ENCODE measurements around the gene GPC6. TPM values are rescaled to one million over a fixed set of nuclear protein-coding genes. Genes with fewer than 3 reads are reported as not detected.
A peak's percentile ranks its signal among the peaks of the same experiment; 100 is the strongest.

The GPC6 gene
- total RNA-seq, 3 donors from 2014 or later (not counting 1 experiment from before 2014, with no cell fraction given), result not detected

- Histone ChIP-seq H3K27me3 (ENCODE audit: control insufficient read depth, insufficient read depth, low read length) (no peaks in the 10 kb centered on the region), H3K36me3 (ENCODE audit: control insufficient read depth, insufficient read depth, low read length) (no peaks in the 10 kb centered on the region), H3K4me3 (ENCODE audit: low read length) (no peak overlapping the region), H3K4me1 (ENCODE audit: control insufficient read depth, insufficient read depth, low read length) (no peaks in the 10 kb centered on the region), H3K9me3 (ENCODE audit: control insufficient read depth, insufficient read depth, low read length) (no peaks in the 10 kb centered on the region), H3K27ac (ENCODE audit: low read length) (no peak overlapping the region)
- Mint-ChIP-seq H3K4me1 (no peaks in the 10 kb centered on the region), H3K36me3 (no peaks in the 10 kb centered on the region), H3K9me3 (peaks cover 0 to 2% of the 10 kb centered on the region in 2 donors), H3K27ac (no peak overlapping the region), H3K27me3 (ENCODE audit: low read depth in 2 of 2) (peaks cover 5 to 9% of the 10 kb centered on the region in 2 donors), H3K4me3 (no peak overlapping the region)
- ATAC-seq, result no peak
- no peak for DNase-seq
- 91% methylated on average over 4 of the region's 5 CpGs for WGBS (ENCODE audit: insufficient coverage)
- no peak for TF ChIP-seq CTCF (IDR thresholded peaks at IDR 0.05)
- intact Hi-C loops (cut with micrococcal nuclease), result no loop called here
Measured at GRCh38 chr13:94188201-94188854, 961.7 kb downstream of the GPC6 start.

GRCh38 chr13:94192431-94192975 lies 965.9 kb downstream of the GPC6 start:
- H3K4me1 ChIP-seq (ENCODE audit: control insufficient read depth, insufficient read depth, low read length), result no peaks in the 10 kb centered on the region
- WGBS (ENCODE audit: insufficient coverage), result 80% methylated on average over 3 of the region's 3 CpGs

GRCh38 chr13:94195715-94196114 lies 969.1 kb downstream of the GPC6 start:
- intact Hi-C loops (cut with micrococcal nuclease), result no loop called here
- no peak overlapping the region for H3K27ac Mint-ChIP-seq
- Histone ChIP-seq H3K27ac (ENCODE audit: low read length) (no peak overlapping the region), H3K4me3 (ENCODE audit: low read length) (no peak overlapping the region), H3K36me3 (ENCODE audit: control insufficient read depth, insufficient read depth, low read length) (no peaks in the 10 kb centered on the region), H3K4me1 (ENCODE audit: control insufficient read depth, insufficient read depth, low read length) (no peaks in the 10 kb centered on the region), H3K9me3 (ENCODE audit: control insufficient read depth, insufficient read depth, low read length) (no peaks in the 10 kb centered on the region), H3K27me3 (ENCODE audit: control insufficient read depth, insufficient read depth, low read length) (no peaks in the 10 kb centered on the region)
- H3K9me3 Mint-ChIP-seq, result peaks cover 0 to 2% of the 10 kb centered on the region in 2 donors
- H3K4me3 Mint-ChIP-seq, result no peak overlapping the region
- ATAC-seq (no peak), DNase-seq (no peak)
- H3K27me3 Mint-ChIP-seq (ENCODE audit: low read depth in 2 of 2), result no peaks in the 10 kb centered on the region
- no peaks in the 10 kb centered on the region for H3K36me3 Mint-ChIP-seq
- H3K4me1 Mint-ChIP-seq, result peaks cover 31 to 32% of the 10 kb centered on the region in 2 donors
- TF ChIP-seq CTCF (IDR thresholded peaks at IDR 0.05), result no peak
- WGBS (ENCODE audit: insufficient coverage), result 52% methylated on average over 2 of the region's 2 CpGs

More at GRCh38 chr13:94192431-94192975, 965.9 kb downstream of the GPC6 start:
- peaks cover 0 to 5% of the 10 kb centered on the region in 2 donors for H3K27me3 Mint-ChIP-seq (ENCODE audit: low read depth in 2 of 2)
- peaks cover 0 to 2% of the 10 kb centered on the region in 2 donors for H3K9me3 Mint-ChIP-seq
- Histone ChIP-seq H3K9me3 (ENCODE audit: control insufficient read depth, insufficient read depth, low read length) (no peaks in the 10 kb centered on the region), H3K36me3 (ENCODE audit: control insufficient read depth, insufficient read depth, low read length) (no peaks in the 10 kb centered on the region), H3K27ac (ENCODE audit: low read length) (no peak overlapping the region), H3K4me3 (ENCODE audit: low read length) (no peak overlapping the region), H3K27me3 (ENCODE audit: control insufficient read depth, insufficient read depth, low read length) (no peaks in the 10 kb centered on the region)
- no peak overlapping the region for H3K27ac Mint-ChIP-seq
- H3K36me3 Mint-ChIP-seq, result no peaks in the 10 kb centered on the region
- H3K4me3 Mint-ChIP-seq, result no peak overlapping the region
- intact Hi-C loops (cut with micrococcal nuclease), result no loop called here
- TF ChIP-seq CTCF (IDR thresholded peaks at IDR 0.05), result no peak
- DNase-seq (peak in 1 of 2 donors; percentile 4), ATAC-seq (no peak)
- peaks cover 13 to 14% of the 10 kb centered on the region in 2 donors for H3K4me1 Mint-ChIP-seq

Data from natural killer cell (primary cell).